Measurements from ENCODE around the gene CNTNAP5.
A peak's percentile ranks its signal among the peaks of the same experiment; 100 is the strongest.

Gene CNTNAP5

DNA sequence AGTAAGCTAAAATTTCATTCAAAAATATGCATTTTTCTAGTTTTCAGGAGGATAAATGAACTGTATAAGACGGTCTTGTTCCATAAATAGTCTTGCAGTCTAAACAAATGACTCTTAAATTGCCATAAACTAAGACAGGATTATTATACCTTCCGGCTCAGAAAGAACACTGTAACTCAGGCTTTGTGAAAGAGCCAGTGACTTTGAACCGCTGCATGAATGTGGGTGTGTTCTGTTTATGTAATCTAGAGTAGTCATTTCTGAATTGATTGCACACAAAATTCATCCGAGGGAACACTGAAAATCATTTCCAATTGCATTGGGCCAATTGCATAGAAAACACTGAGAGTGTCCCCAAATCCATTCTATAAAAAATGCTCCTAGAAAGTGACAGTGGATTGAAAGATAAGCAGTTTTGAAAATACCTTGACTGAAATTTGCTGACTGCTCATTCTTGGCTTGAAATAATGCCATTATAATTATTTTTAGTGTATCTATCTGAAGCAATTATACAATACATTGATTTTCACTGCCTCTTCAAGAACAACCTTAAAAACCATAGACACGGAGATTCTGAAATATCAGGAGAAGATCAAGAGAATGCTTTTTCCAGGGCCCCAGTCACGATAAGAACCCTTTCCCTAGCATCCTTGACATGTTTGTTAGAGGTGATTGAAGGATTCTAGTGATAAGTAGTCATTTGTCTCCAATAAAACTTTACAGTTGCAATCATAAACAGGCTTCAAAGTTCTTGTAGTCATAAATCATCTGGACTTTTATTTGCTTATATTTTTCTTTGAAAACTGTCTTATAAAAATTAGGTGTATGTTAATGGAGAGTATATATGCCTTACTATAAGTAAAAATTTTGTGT is 55.4 kb downstream of the CNTNAP5 start:
- no peak overlapping the region for H3K4me3 ChIP-seq (ENCODE audit: low read depth, low read length)
- peak; percentile 1 for DNase-seq (ENCODE audit: low read depth)
- TF ChIP-seq, protein P1, sequence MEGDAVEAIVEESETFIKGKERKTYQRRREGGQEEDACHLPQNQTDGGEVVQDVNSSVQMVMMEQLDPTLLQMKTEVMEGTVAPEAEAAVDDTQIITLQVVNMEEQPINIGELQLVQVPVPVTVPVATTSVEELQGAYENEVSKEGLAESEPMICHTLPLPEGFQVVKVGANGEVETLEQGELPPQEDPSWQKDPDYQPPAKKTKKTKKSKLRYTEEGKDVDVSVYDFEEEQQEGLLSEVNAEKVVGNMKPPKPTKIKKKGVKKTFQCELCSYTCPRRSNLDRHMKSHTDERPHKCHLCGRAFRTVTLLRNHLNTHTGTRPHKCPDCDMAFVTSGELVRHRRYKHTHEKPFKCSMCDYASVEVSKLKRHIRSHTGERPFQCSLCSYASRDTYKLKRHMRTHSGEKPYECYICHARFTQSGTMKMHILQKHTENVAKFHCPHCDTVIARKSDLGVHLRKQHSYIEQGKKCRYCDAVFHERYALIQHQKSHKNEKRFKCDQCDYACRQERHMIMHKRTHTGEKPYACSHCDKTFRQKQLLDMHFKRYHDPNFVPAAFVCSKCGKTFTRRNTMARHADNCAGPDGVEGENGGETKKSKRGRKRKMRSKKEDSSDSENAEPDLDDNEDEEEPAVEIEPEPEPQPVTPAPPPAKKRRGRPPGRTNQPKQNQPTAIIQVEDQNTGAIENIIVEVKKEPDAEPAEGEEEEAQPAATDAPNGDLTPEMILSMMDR (IDR thresholded peaks at IDR 0.05; ENCODE audit: control insufficient read depth, extremely low read depth, insufficient read depth) = no peak

DNA sequence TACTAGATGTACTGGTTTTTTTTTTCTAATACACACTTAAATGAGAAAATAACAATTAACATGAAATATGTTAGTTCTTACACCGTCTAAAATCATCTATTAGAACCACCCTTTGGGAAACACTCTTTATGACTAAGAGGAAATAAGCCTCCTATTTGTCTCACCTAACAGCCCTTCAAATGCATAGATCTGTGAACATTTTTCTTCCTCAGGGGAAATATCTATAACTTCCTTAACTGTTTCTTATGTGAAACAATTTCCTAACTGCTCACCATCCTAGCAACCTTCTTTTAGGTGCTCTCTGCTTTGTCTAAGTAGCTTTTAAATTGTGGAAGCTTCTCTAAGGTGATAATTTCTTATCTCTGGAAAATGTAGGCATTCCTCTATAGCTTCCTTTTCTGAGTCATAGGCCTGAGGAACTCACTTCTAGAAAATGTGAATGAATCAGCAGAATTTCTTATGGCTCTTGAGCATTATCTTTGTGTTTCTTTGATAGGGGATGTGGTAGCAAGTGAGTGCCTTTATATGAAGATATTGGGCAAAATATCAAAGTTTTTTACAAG is 56.1 kb downstream of the CNTNAP5 start:
- TF ChIP-seq, protein P1 (IDR thresholded peaks at IDR 0.05; ENCODE audit: control insufficient read depth, extremely low read depth, insufficient read depth) = no peak
- DNase-seq (ENCODE audit: low read depth) = no peak
- H3K4me3 ChIP-seq (ENCODE audit: low read depth, low read length) = no peak overlapping the region

DNA sequence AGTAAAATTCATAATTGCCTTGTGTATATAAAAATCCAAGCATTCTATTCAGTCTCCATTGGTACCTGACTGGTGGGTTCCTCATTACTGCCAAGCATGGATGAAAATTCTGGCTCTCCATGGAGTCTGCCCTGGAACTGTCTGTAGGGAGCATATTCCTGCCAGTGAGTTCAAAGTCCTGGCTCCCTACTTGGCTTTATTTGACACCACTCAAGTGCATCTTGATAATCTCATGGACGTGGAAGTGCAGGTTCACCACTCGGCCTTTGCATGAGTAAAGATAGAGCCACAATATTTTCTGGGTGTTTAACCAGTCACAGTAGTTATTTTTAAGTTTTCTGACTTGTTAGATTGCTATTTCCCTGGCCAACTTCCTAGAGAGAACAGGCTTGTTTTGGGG is 63.5 kb downstream of the CNTNAP5 start:
- DNase-seq (ENCODE audit: low read depth) = no peak
- TF ChIP-seq, protein P1 (IDR thresholded peaks at IDR 0.05; ENCODE audit: control insufficient read depth, extremely low read depth, insufficient read depth) = no peak
- no peak overlapping the region for H3K4me3 ChIP-seq (ENCODE audit: low read depth, low read length)

DNA sequence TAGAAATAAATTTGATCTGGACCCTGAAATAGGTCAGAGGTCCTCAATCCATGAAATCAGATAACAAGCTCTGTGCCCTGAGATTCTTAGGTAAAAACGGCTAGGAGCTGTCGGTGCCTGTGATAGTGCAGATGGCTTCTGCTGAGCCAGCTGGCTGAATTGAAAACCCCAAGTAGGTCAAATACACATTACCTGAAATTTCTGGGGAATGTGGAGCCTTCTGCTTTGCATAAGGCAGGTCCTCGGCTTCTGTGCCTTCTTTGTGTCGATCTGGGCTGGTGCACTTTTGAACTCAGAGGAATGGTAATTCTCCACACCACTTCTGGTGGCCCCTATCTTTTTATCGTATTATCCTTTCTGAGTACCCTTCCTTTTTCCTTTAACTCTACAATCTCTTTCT is 66.6 kb downstream of the CNTNAP5 start:
- DNase-seq (ENCODE audit: low read depth) = no peak
- no peak overlapping the region for H3K4me3 ChIP-seq (ENCODE audit: low read depth, low read length)
- TF ChIP-seq, protein P1 (IDR thresholded peaks at IDR 0.05; ENCODE audit: control insufficient read depth, extremely low read depth, insufficient read depth) = no peak

GRCh38 chr2:124092651-124093050 is 67.6 kb downstream of the CNTNAP5 start:
- TF ChIP-seq, protein P1 (IDR thresholded peaks at IDR 0.05; ENCODE audit: control insufficient read depth, extremely low read depth, insufficient read depth) = no peak
- DNase-seq (ENCODE audit: low read depth) = no peak

GRCh38 chr2:124104914-124105313 is 79.8 kb downstream of the CNTNAP5 start:
- H3K4me3 ChIP-seq (ENCODE audit: low read depth, low read length) = no peak overlapping the region
- TF ChIP-seq, protein P1 (IDR thresholded peaks at IDR 0.05; ENCODE audit: control insufficient read depth, extremely low read depth, insufficient read depth) = no peak
- DNase-seq (ENCODE audit: low read depth) = no peak

More at GRCh38 chr2:124092651-124093050, 67.6 kb downstream of the CNTNAP5 start:
- no peak overlapping the region for H3K4me3 ChIP-seq (ENCODE audit: low read depth, low read length)
